Neural progenitor cell (in vitro differentiated cells): ENCODE data around the gene BMPR1A. TPM values are rescaled to one million over a fixed set of nuclear protein-coding genes. Genes with fewer than 3 reads are reported as not detected.

ENCODE experiments used
- DNase-seq: peaks from one replicate; pipeline ENCODE4 v3.0.0-alpha.2; 2016; ENCODE audit warnings: low spot score
- H2AFZ ChIP-seq: fragments of 200-600 bp; sonication (generic); replicated peaks from 2 replicates; pipeline ENCODE4 v1.6.1; 2016; ENCODE audit warnings: antibody characterized with exemption
- H3F3A ChIP-seq: fragments of 200-600 bp; sonication (generic); 2 replicates; pipeline ENCODE4 v1.6.1; 2016; ENCODE audit warnings: antibody characterized with exemption, low read depth
- H3K27ac ChIP-seq: fragments of 200-600 bp; sonication (generic); 2 replicates; pipeline ENCODE4 v1.5.1; 2016; ENCODE audit warnings: mild to moderate bottlenecking
- H3K27me3 ChIP-seq: fragments of 200-600 bp; sonication (generic); 2 replicates; pipeline ENCODE4 v1.6.1; 2016; ENCODE audit warnings: mild to moderate bottlenecking, moderate library complexity
- H3K36me3 ChIP-seq: fragments of 200-600 bp; sonication (generic); 2 replicates; pipeline ENCODE4 v1.5.1; 2016
- H3K4me1 ChIP-seq: fragments of 200-600 bp; sonication (generic); 2 replicates; pipeline ENCODE4 v1.6.1; 2016; ENCODE audit warnings: mixed run types
- H3K4me2 ChIP-seq: fragments of 200-600 bp; sonication (generic); 2 replicates; pipeline ENCODE4 v1.6.1; 2016
- H3K4me3 ChIP-seq: fragments of 200-600 bp; sonication (generic); 2 replicates; pipeline ENCODE4 v1.5.1; 2016
- H3K79me2 ChIP-seq: fragments of 200-600 bp; sonication (generic); 2 replicates; pipeline ENCODE4 v1.6.1; 2016; ENCODE audit warnings: low read depth
- H3K9ac ChIP-seq: fragments of 200-600 bp; sonication (generic); 2 replicates; pipeline ENCODE4 v1.6.1; 2016
- H3K9me3 ChIP-seq: fragments of 200-600 bp; sonication (generic); 2 replicates; pipeline ENCODE4 v1.5.1; 2016; ENCODE audit warnings: low read depth
- H4K20me1 ChIP-seq: fragments of 200-600 bp; sonication (generic); 2 replicates; pipeline ENCODE4 v1.6.1; 2016; ENCODE audit warnings: low read depth
- H3K27ac Mint-ChIP-seq: 3 replicates; pipeline ENCODE4 v1.8.0; 2021; ENCODE audit warnings: mixed read lengths
- H3K27me3 Mint-ChIP-seq: 2 replicates; pipeline ENCODE4 v1.8.0; 2022; ENCODE audit warnings: low read depth, mild to moderate bottlenecking, inconsistent platforms, moderate library complexity, mixed read lengths; ENCODE audit not compliant: insufficient read depth
- H3K36me3 Mint-ChIP-seq: 3 replicates; pipeline ENCODE4 v1.8.0; 2021; ENCODE audit warnings: mixed read lengths
- H3K4me1 Mint-ChIP-seq: 3 replicates; pipeline ENCODE4 v1.8.0; 2021; ENCODE audit warnings: mixed read lengths
- H3K4me3 Mint-ChIP-seq: 3 replicates; pipeline ENCODE4 v1.8.0; 2021; ENCODE audit warnings: mild to moderate bottlenecking, moderate library complexity, mixed read lengths
- H3K9me3 Mint-ChIP-seq: 3 replicates; pipeline ENCODE4 v1.8.0; 2020; ENCODE audit warnings: mixed read lengths
- CTCF ChIP-seq: fragments of 200-600 bp; sonication (generic); IDR thresholded peaks from 2 replicates; pipeline ENCODE4 v1.5.1; 2017; ENCODE audit warnings: antibody characterized with exemption, mild to moderate bottlenecking
- EZH2 ChIP-seq: fragments of 200-600 bp; sonication (generic); IDR thresholded peaks from 2 replicates; pipeline ENCODE4 v1.6.1; 2017; ENCODE audit warnings: antibody characterized with exemption, mild to moderate bottlenecking, moderate library complexity
- EZH2phosphoT487 ChIP-seq: fragments of 200-600 bp; sonication (generic); IDR thresholded peaks from 2 replicates; pipeline ENCODE4 v1.6.1; 2017; ENCODE audit warnings: antibody characterized with exemption
- total RNA-seq: library from RNA; depleted of rRNA; stranded (reverse); fragments of >200 nt; gene quantifications from 2 replicates; pipeline ENCODE4 v1.2.3, GENCODE V29; 2015; ENCODE audit warnings: low replicate concordance

The BMPR1A gene
- total RNA-seq, 1 donor from 2014 or later: 76.2 TPM

- H3K4me2 ChIP-seq: no peak overlapping the region
- H3K4me1 Mint-ChIP-seq: peaks cover 31% of the 10 kb centered on the region
- no peaks in the 10 kb centered on the region for H3K36me3 ChIP-seq
- H3K27ac Mint-ChIP-seq: no peak overlapping the region
- no peak overlapping the region for H3K4me3 ChIP-seq
- H3K9ac ChIP-seq: no peak overlapping the region
- H3K27me3 ChIP-seq: peaks cover 5% of the 10 kb centered on the region
- peaks cover 27% of the 10 kb centered on the region for H3K4me1 ChIP-seq
- H3K27me3 Mint-ChIP-seq: no peaks in the 10 kb centered on the region
- no peak for TF ChIP-seq EZH2phosphoT487
- TF ChIP-seq CTCF: no peak
- no peak for TF ChIP-seq EZH2
- no peaks in the 10 kb centered on the region for H3K79me2 ChIP-seq
- DNase-seq: no peak
- H3K9me3 ChIP-seq: no peaks in the 10 kb centered on the region
- no peaks in the 10 kb centered on the region for H4K20me1 ChIP-seq
- no peak overlapping the region for H2AFZ ChIP-seq
- H3K36me3 Mint-ChIP-seq: no peaks in the 10 kb centered on the region
- H3K27ac ChIP-seq: no peak overlapping the region
- no peak overlapping the region for H3K4me3 Mint-ChIP-seq
- H3F3A ChIP-seq: peaks cover 22% of the 10 kb centered on the region
- no peaks in the 10 kb centered on the region for H3K9me3 Mint-ChIP-seq
Observed at GRCh38 chr10:86708068-86708782, 48.2 kb upstream of the BMPR1A start.

GRCh38 chr10:86708783-86709380, 47.5 kb upstream of the BMPR1A start:
- Mint-ChIP-seq H3K4me1 (peaks cover 31% of the 10 kb centered on the region), H3K27me3 (no peaks in the 10 kb centered on the region), H3K36me3 (no peaks in the 10 kb centered on the region), H3K4me3 (peak overlapping the region; percentile 41), H3K9me3 (no peaks in the 10 kb centered on the region), H3K27ac (peak overlapping the region; percentile 60)
- TF ChIP-seq CTCF (no peak), EZH2phosphoT487 (no peak)
- Histone ChIP-seq H3K9me3 (no peaks in the 10 kb centered on the region), H3F3A (peaks cover 26% of the 10 kb centered on the region), H2AFZ (no peak overlapping the region), H3K27ac (no peak overlapping the region), H3K79me2 (no peaks in the 10 kb centered on the region), H3K36me3 (no peaks in the 10 kb centered on the region), H3K4me1 (peaks cover 27% of the 10 kb centered on the region), H4K20me1 (no peaks in the 10 kb centered on the region), H3K9ac (no peak overlapping the region), H3K4me3 (no peak overlapping the region), H3K4me2 (no peak overlapping the region), H3K27me3 (peaks cover 5% of the 10 kb centered on the region)
- no peak for DNase-seq

GRCh38 chr10:86709396-86710185, 46.8 kb upstream of the BMPR1A start:
- Histone ChIP-seq H3K4me2 (no peak overlapping the region), H3F3A (peaks cover 26% of the 10 kb centered on the region), H2AFZ (no peak overlapping the region), H3K27me3 (peaks cover 5% of the 10 kb centered on the region), H3K4me1 (peaks cover 27% of the 10 kb centered on the region), H3K9ac (no peak overlapping the region), H3K79me2 (no peaks in the 10 kb centered on the region), H4K20me1 (no peaks in the 10 kb centered on the region), H3K27ac (no peak overlapping the region), H3K9me3 (no peaks in the 10 kb centered on the region), H3K36me3 (no peaks in the 10 kb centered on the region), H3K4me3 (no peak overlapping the region)
- H3K27ac Mint-ChIP-seq: no peak overlapping the region
- H3K9me3 Mint-ChIP-seq: no peaks in the 10 kb centered on the region
- no peaks in the 10 kb centered on the region for H3K27me3 Mint-ChIP-seq
- no peak for DNase-seq
- peaks cover 35% of the 10 kb centered on the region for H3K4me1 Mint-ChIP-seq
- H3K36me3 Mint-ChIP-seq: no peaks in the 10 kb centered on the region
- H3K4me3 Mint-ChIP-seq: peak overlapping the region; percentile 86
- TF ChIP-seq CTCF (no peak), EZH2phosphoT487 (no peak), EZH2 (no peak)
